Right renal cortex interstitium (tissue), 3 donors: ENCODE results near the gene UBASH3A. TPM values are rescaled to one million over a fixed set of nuclear protein-coding genes. Genes with fewer than 3 reads are reported as not detected.

ENCODE experiments used
- DNase-seq, 3 donors: peaks; one replicate each; pipeline ENCODE4 v3.0.0-alpha.2; 2013; ENCODE audit warnings: low read depth in 3 of 3, low spot score in 2 of 3
- polyA plus RNA-seq, 3 donors: library from polyadenylated mRNA; unstranded; fragments of 120-200 nt; gene quantifications; one replicate each; pipeline ENCODE4 v1.2.1, GENCODE V29; 2013; ENCODE audit not compliant: insufficient read length in 3 of 3

UBASH3A gene
- polyA plus RNA-seq, 3 donors = 0.06 to 0.15 TPM; not detected in 1

- DNase-seq = no peak
These were observed 14.3 kb upstream of the UBASH3A start for GRCh38 chr21:42389449-42389835.

- no peak for DNase-seq
These were observed 13.5 kb upstream of the UBASH3A start for GRCh38 chr21:42390193-42390592.

- no peak for DNase-seq
These were observed 13.0 kb upstream of the UBASH3A start for GRCh38 chr21:42390696-42391095.

- DNase-seq = no peak
These were observed 12.4 kb upstream of the UBASH3A start for GRCh38 chr21:42391297-42391696.

- no peak for DNase-seq
These were observed 10.8 kb upstream of the UBASH3A start for GRCh38 chr21:42392731-42393442.

GRCh38 chr21:42393443-42393950, 10.2 kb upstream of the UBASH3A start:
- no peak for DNase-seq

GRCh38 chr21:42395302-42395701, 8.4 kb upstream of the UBASH3A start:
- DNase-seq = no peak

- DNase-seq = no peak
These were observed 7.6 kb upstream of the UBASH3A start, which contains the start of gene TMPRSS3 for GRCh38 chr21:42395905-42396651. Gene TMPRSS3 (minus strand): TSS chr21:42396052. CDS start chr21:42395417, 635 bp downstream.

GRCh38 chr21:42396799-42397745, 6.6 kb upstream of the UBASH3A start:
- DNase-seq = no peak

- DNase-seq = no peak
These were observed 5.8 kb upstream of the UBASH3A start for GRCh38 chr21:42397746-42398394.

GRCh38 chr21:42398436-42399028, 5.2 kb upstream of the UBASH3A start:
- no peak for DNase-seq

- no peak for DNase-seq
These were observed 3.2 kb upstream of the UBASH3A start for GRCh38 chr21:42400525-42400924.

GRCh38 chr21:42401154-42401553, 2.5 kb upstream of the UBASH3A start:
- DNase-seq = no peak

- DNase-seq = no peak
These were observed 1.9 kb upstream of the UBASH3A start for GRCh38 chr21:42401820-42402251.

GRCh38 chr21:42404539-42404938, 837 bp downstream of the UBASH3A start:
- no peak for DNase-seq

GRCh38 chr21:42405064-42406013, 1.6 kb downstream of the UBASH3A start:
- DNase-seq = no peak

GRCh38 chr21:42406201-42406621, 2.5 kb downstream of the UBASH3A start:
- DNase-seq = no peak

- DNase-seq = no peak
These were observed 3.2 kb downstream of the UBASH3A start for GRCh38 chr21:42406866-42407265.

- no peak for DNase-seq
These were observed 3.8 kb downstream of the UBASH3A start for GRCh38 chr21:42407476-42407875.
